PC-9 (cell line): ENCODE measurements around the gene CCDC24.

ENCODE experiments used
- EZH2 ChIP-seq: fragments of 200-600 bp; sonication (generic); IDR thresholded peaks from 2 replicates; pipeline ENCODE4 v1.8.0; 2017; ENCODE audit warnings: antibody characterized with exemption, low read depth
- TF ChIP-seq, protein P1 (sequence below): fragments of 200-600 bp; sonication (generic); conservative IDR thresholded peaks from 2 replicates; pipeline ENCODE4 v1.6.1; 2017; ENCODE audit warnings: mixed run types, antibody characterized with exemption, mild to moderate bottlenecking, moderate library complexity

DNA sequence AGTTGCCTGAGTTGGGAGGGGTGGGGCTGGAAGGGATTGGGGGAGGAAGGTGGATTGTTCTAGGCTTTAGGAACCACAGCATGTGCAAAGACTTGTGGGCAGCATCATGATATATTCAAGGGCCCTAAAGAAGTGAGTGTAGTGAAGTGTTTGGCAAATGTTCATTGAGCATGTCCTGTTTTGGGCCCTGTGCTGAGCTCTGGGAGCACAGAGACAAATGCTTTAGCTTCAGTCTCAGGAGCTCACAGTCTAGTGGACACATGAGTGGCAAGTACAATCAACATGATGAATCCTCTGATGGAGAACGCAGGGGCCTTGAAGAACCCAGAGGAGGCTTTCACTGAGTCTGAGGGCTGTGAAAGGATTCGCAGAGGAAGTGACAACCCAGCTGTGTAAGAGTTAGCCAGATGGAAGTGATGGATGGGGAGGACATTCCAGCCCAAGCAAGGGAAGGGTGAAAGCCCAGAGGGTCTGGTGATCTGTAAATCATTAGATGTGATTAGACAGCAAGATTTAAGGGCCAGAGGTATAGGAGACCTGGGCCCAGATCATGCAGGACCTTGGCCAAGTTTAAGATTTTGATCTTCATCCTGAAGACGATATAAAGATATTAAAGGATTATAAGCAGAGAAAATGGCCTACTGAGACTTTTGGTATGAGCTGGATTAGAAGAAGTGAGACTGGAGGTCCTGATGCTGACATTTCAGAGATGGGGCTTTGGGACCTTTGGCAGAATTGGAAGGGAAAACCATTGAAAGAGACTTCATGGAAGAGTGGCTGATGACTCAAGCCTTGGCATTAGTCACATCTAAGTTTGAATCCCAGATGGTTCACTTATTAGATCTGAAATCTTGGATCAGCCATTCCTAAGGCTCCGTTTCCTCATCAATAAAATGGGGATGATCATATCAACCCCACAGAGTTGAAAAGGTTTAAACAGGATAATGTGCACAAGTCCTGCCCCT lies 40.1 kb upstream of the CCDC24 start:
- TF ChIP-seq EZH2 = no peak
- TF ChIP-seq, protein P1, sequence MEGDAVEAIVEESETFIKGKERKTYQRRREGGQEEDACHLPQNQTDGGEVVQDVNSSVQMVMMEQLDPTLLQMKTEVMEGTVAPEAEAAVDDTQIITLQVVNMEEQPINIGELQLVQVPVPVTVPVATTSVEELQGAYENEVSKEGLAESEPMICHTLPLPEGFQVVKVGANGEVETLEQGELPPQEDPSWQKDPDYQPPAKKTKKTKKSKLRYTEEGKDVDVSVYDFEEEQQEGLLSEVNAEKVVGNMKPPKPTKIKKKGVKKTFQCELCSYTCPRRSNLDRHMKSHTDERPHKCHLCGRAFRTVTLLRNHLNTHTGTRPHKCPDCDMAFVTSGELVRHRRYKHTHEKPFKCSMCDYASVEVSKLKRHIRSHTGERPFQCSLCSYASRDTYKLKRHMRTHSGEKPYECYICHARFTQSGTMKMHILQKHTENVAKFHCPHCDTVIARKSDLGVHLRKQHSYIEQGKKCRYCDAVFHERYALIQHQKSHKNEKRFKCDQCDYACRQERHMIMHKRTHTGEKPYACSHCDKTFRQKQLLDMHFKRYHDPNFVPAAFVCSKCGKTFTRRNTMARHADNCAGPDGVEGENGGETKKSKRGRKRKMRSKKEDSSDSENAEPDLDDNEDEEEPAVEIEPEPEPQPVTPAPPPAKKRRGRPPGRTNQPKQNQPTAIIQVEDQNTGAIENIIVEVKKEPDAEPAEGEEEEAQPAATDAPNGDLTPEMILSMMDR = no peak
